Panc1 (cell line): ENCODE data around the gene MYL1.

Experiments
- POLR2AphosphoS5 ChIP-seq: IDR thresholded peaks from 2 replicates; pipeline ENCODE4 v1.6.1; 2012; ENCODE audit warnings: mild to moderate bottlenecking, low read depth, low read length, moderate library complexity
- SIN3A ChIP-seq: IDR thresholded peaks from 2 replicates; pipeline ENCODE4 v1.6.1; 2012; ENCODE audit warnings: low read depth, mild to moderate bottlenecking, low read length, moderate library complexity, borderline replicate concordance; ENCODE audit not compliant: insufficient read depth
- TF ChIP-seq, protein P1 (sequence below): fragments of 450-650 bp; IDR thresholded peaks from 2 replicates; pipeline ENCODE4 v1.5.1; 2017; ENCODE audit warnings: mild to moderate bottlenecking
- TF ChIP-seq, protein P2 (sequence below), 2 experiments: IDR thresholded peaks; 2 replicates each; pipeline ENCODE4 v1.6.1; 2011 to 2012; ENCODE audit warnings: low read depth in 2 of 2, control low read depth in 1 of 2, low read length in 1 of 2, mild to moderate bottlenecking in 1 of 2, moderate library complexity in 1 of 2; ENCODE audit not compliant: insufficient read depth in 1 of 2

DNA sequence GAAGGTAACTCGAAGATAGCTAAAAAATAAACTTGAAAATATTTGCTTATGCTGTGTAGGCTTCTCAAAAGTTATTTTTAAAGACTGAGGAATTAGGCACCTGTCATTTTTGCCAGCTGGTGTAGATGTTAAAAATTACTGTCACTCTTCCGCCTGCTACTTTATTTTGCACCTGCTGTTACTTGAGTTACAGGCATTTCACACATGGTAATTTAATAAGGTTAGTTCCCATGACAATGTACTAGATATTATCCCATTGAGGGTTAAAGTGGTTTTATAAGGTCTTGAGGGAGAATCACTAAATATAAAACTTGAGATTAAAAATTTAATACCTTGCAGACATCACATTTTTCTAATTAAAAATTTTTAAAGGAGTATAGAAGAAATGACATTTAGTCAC lies 26.6 kb downstream of the MYL1 start:
- TF ChIP-seq, protein P1, sequence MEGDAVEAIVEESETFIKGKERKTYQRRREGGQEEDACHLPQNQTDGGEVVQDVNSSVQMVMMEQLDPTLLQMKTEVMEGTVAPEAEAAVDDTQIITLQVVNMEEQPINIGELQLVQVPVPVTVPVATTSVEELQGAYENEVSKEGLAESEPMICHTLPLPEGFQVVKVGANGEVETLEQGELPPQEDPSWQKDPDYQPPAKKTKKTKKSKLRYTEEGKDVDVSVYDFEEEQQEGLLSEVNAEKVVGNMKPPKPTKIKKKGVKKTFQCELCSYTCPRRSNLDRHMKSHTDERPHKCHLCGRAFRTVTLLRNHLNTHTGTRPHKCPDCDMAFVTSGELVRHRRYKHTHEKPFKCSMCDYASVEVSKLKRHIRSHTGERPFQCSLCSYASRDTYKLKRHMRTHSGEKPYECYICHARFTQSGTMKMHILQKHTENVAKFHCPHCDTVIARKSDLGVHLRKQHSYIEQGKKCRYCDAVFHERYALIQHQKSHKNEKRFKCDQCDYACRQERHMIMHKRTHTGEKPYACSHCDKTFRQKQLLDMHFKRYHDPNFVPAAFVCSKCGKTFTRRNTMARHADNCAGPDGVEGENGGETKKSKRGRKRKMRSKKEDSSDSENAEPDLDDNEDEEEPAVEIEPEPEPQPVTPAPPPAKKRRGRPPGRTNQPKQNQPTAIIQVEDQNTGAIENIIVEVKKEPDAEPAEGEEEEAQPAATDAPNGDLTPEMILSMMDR: no peak
- TF ChIP-seq POLR2AphosphoS5 (no peak), SIN3A (no peak)
- TF ChIP-seq, protein P2, sequence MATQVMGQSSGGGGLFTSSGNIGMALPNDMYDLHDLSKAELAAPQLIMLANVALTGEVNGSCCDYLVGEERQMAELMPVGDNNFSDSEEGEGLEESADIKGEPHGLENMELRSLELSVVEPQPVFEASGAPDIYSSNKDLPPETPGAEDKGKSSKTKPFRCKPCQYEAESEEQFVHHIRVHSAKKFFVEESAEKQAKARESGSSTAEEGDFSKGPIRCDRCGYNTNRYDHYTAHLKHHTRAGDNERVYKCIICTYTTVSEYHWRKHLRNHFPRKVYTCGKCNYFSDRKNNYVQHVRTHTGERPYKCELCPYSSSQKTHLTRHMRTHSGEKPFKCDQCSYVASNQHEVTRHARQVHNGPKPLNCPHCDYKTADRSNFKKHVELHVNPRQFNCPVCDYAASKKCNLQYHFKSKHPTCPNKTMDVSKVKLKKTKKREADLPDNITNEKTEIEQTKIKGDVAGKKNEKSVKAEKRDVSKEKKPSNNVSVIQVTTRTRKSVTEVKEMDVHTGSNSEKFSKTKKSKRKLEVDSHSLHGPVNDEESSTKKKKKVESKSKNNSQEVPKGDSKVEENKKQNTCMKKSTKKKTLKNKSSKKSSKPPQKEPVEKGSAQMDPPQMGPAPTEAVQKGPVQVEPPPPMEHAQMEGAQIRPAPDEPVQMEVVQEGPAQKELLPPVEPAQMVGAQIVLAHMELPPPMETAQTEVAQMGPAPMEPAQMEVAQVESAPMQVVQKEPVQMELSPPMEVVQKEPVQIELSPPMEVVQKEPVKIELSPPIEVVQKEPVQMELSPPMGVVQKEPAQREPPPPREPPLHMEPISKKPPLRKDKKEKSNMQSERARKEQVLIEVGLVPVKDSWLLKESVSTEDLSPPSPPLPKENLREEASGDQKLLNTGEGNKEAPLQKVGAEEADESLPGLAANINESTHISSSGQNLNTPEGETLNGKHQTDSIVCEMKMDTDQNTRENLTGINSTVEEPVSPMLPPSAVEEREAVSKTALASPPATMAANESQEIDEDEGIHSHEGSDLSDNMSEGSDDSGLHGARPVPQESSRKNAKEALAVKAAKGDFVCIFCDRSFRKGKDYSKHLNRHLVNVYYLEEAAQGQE (IDR thresholded peaks at IDR 0.05; ENCODE audit: insufficient read depth in 1 of 2, low read depth in 2 of 2, low read length in 1 of 2): no peak
